ENCODE measurements around the gene KNSTRN. TPM values are rescaled to one million over a fixed set of nuclear protein-coding genes. Genes with fewer than 3 reads are reported as not detected.

Gene KNSTRN
- total RNA-seq, 2 donors from 2014 or later: 48.5 to 65.9 TPM

DNA sequence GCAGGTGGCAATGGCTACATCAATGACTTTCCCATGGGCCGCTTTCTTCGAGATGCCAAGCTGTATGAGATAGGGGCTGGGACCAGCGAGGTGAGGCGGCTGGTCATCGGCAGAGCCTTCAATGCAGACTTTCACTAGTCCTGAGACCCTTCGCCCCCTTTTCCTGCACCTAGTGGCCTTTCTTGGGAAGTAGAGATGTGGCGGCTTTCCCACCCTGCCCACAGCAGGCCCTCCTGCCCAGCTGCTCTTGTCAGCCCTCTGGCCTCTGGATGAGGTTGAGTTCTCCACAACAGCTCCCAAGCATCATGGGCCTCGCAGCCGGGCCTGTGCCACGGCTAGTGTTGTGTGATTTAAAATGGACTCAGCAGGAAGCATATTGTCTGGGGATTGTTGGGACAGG lies 35.6 kb downstream of the KNSTRN start:
- H3K27me3 Mint-ChIP-seq: no peaks in the 10 kb centered on the region

DNA sequence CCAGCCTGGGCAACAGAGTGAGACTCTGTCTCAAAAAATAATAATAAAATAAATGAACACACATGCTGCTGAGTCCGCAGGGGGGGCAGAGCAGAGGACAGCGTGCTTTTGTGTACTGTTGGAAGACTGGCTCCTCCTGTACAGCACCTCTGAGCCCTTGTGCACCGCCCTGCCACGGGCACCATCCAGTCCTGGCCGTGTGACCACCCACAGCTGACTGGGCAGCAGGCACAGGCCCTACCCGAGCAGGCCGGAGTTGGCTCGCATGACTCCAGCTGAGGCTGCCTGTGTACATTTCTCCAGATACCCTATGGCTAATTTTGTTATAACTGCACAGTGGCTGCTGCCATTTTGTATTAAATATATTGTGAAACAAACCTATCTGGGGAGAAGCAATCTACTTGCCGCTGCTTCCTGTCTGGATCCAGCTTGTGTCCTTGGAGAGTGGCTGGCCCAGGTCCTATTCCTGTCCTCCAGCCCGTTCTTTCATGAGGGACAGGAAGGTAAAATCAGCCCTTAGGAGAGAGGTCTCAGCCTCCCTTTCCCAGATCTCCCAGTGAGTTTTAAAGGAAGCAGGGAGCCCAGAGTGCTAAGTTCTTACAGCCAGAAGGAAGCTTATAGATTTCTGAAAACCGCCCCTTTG lies 37.7 kb downstream of the KNSTRN start:
- H3K36me3 Mint-ChIP-seq (ENCODE audit: low read depth): peaks cover 24% of the 10 kb centered on the region
- H3K9me3 Mint-ChIP-seq: no peaks in the 10 kb centered on the region
- no peak overlapping the region for H3K4me3 Mint-ChIP-seq
- H3K27me3 Mint-ChIP-seq: no peaks in the 10 kb centered on the region
- H3K27ac Mint-ChIP-seq: no peak overlapping the region
- no peaks in the 10 kb centered on the region for H3K4me1 Mint-ChIP-seq
- no peak for ATAC-seq (replicated peaks)

More for the DNA sequence above, 35.6 kb downstream of the KNSTRN start:
- H3K9me3 Mint-ChIP-seq: no peaks in the 10 kb centered on the region
- no peak for ATAC-seq (replicated peaks)
- H3K4me1 Mint-ChIP-seq: no peaks in the 10 kb centered on the region
- H3K27ac Mint-ChIP-seq: no peak overlapping the region
- H3K36me3 Mint-ChIP-seq (ENCODE audit: low read depth): peaks cover 44% of the 10 kb centered on the region
- no peak overlapping the region for H3K4me3 Mint-ChIP-seq

DNA sequence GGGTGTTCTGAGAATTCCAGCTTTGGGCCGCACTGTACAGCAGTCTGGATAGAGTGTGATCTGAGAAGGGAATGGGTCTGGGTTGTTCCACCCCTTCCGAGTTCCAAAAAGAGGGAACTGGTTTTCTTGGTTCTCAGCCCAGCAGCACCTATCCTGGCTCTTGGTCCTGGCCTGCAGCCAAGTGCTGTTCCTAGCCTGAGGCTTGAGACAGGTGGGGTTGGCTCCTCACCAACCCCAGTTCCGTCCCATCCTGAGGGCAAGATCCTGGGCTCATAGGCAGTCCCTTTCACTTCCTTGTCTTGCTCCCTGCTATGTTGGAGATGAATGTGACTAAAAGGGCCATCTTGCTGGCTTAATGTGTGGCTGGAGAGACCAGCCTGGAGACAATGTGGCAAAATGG lies 38.3 kb downstream of the KNSTRN start:
- Mint-ChIP-seq H3K27me3 (no peaks in the 10 kb centered on the region), H3K4me3 (no peak overlapping the region), H3K4me1 (no peaks in the 10 kb centered on the region), H3K36me3 (ENCODE audit: low read depth) (peaks cover 18% of the 10 kb centered on the region), H3K9me3 (no peaks in the 10 kb centered on the region), H3K27ac (no peak overlapping the region)
- no peak for ATAC-seq (replicated peaks)

GRCh38 chr15:40421246-40422157 lies 39.0 kb downstream of the KNSTRN start:
- H3K4me3 Mint-ChIP-seq: no peak overlapping the region
- no peaks in the 10 kb centered on the region for H3K9me3 Mint-ChIP-seq
- no peak overlapping the region for H3K27ac Mint-ChIP-seq
- H3K27me3 Mint-ChIP-seq: no peaks in the 10 kb centered on the region
- H3K4me1 Mint-ChIP-seq: no peaks in the 10 kb centered on the region
- H3K36me3 Mint-ChIP-seq (ENCODE audit: low read depth): peaks cover 14% of the 10 kb centered on the region
- peak; percentile 98 for ATAC-seq (replicated peaks)

- no peak overlapping the region for H3K4me3 Mint-ChIP-seq
- H3K9me3 Mint-ChIP-seq: no peaks in the 10 kb centered on the region
- H3K27me3 Mint-ChIP-seq: no peaks in the 10 kb centered on the region
- no peak for ATAC-seq (replicated peaks)
- no peaks in the 10 kb centered on the region for H3K36me3 Mint-ChIP-seq (ENCODE audit: low read depth)
- no peaks in the 10 kb centered on the region for H3K4me1 Mint-ChIP-seq
- H3K27ac Mint-ChIP-seq: no peak overlapping the region
Measured at GRCh38 chr15:40424483-40425115, 42.1 kb downstream of the KNSTRN start.

- H3K36me3 Mint-ChIP-seq (ENCODE audit: low read depth): no peaks in the 10 kb centered on the region
- no peak overlapping the region for H3K4me3 Mint-ChIP-seq
- H3K9me3 Mint-ChIP-seq: no peaks in the 10 kb centered on the region
- H3K27ac Mint-ChIP-seq: no peak overlapping the region
- ATAC-seq (replicated peaks): no peak
- H3K27me3 Mint-ChIP-seq: no peaks in the 10 kb centered on the region
- H3K4me1 Mint-ChIP-seq: no peaks in the 10 kb centered on the region
Measured at GRCh38 chr15:40425681-40426080, 43.2 kb downstream of the KNSTRN start.

DNA sequence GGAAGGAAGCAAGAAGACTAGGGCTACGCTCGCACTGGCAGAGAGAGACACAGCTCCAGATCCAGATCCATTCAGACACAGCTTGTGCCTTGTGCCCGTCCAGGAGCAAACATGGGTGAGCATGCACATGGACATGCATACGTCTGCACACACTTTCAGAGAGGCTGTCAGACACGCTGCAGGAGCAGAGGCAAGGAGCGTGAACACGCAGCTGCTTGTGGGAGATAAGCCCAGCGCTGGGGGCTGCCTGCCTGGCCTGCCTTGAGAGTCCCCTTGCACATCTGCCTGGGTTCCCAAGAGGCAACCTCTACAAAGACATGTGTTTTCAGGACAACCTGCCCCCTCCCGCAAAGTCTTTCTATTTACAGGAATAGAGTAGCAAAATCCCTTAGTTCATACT lies 44.7 kb downstream of the KNSTRN start:
- no peak overlapping the region for H3K4me3 Mint-ChIP-seq
- no peaks in the 10 kb centered on the region for H3K9me3 Mint-ChIP-seq
- H3K27me3 Mint-ChIP-seq: no peaks in the 10 kb centered on the region
- no peak overlapping the region for H3K27ac Mint-ChIP-seq
- no peaks in the 10 kb centered on the region for H3K36me3 Mint-ChIP-seq (ENCODE audit: low read depth)
- H3K4me1 Mint-ChIP-seq: no peaks in the 10 kb centered on the region
- ATAC-seq (replicated peaks): no peak

- H3K9me3 Mint-ChIP-seq: no peaks in the 10 kb centered on the region
- no peaks in the 10 kb centered on the region for H3K27me3 Mint-ChIP-seq
- no peaks in the 10 kb centered on the region for H3K36me3 Mint-ChIP-seq (ENCODE audit: low read depth)
- no peak overlapping the region for H3K4me3 Mint-ChIP-seq
- no peaks in the 10 kb centered on the region for H3K4me1 Mint-ChIP-seq
- H3K27ac Mint-ChIP-seq: no peak overlapping the region
- ATAC-seq (replicated peaks): no peak
Measured at GRCh38 chr15:40428185-40428584, 45.7 kb downstream of the KNSTRN start.

DNA sequence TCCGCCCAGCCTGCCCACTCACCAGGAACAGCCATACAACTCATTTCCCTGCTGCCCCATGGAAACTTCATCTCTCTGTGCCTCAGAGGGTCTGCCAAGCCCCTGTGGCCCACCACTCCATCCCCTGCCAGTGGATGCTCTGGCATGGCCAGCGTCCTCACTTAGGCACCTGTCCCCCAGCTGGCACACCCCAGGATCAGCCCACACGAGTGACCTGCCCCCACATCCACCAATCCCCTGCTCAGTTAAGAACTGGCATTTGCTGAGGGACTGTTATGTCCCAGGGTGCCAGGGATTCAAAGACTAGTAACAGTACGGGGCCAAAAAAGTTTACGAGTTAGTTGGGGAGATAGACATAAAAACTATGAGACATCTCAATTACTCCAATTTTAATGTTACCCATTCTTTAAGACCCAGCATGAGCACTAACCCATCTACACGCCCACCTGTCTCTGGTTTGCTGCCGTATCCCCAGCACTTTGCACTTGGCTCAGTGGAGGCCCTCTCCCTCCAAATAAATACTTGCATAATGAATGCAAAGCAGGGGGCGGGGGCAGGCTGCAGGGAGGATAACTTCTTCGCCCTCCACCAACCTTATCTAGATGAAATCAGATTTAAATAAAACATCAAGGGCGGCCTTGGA lies 46.7 kb downstream of the KNSTRN start:
- Mint-ChIP-seq H3K4me3 (no peak overlapping the region), H3K4me1 (no peaks in the 10 kb centered on the region), H3K27me3 (no peaks in the 10 kb centered on the region), H3K27ac (no peak overlapping the region), H3K36me3 (ENCODE audit: low read depth) (no peaks in the 10 kb centered on the region), H3K9me3 (no peaks in the 10 kb centered on the region)
- ATAC-seq (replicated peaks): no peak

DNA sequence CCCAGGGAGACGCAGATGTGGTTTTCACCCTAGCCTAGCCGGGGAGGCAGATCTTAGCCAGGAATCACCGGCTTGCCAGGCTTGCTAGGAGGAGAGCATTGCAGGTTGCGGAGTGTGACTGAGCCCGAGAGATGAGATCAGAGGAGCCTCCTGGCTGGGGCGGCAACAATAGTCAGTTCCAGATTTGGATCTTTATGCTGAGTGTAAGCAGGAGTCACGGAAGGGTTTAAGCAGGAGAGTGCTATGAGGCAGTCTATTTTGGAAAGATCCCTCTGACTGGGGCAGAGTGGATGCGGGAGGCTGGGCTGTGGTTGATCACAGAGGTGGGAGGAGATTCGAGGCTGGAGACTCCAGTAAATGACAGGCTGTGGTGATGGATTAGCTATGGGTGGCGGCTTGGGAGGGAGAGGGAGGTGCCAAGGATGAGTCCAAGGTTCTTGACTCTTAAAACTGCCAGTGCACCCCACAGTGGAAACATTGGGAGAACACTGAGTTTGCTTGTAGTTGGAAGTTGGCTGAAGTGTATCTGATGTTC lies 47.8 kb downstream of the KNSTRN start:
- H3K4me3 Mint-ChIP-seq: no peak overlapping the region
- H3K27ac Mint-ChIP-seq: peak overlapping the region; percentile 49
- no peaks in the 10 kb centered on the region for H3K9me3 Mint-ChIP-seq
- H3K36me3 Mint-ChIP-seq (ENCODE audit: low read depth): no peaks in the 10 kb centered on the region
- no peaks in the 10 kb centered on the region for H3K4me1 Mint-ChIP-seq
- H3K27me3 Mint-ChIP-seq: no peaks in the 10 kb centered on the region
- no peak for ATAC-seq (replicated peaks)

- H3K9me3 Mint-ChIP-seq: no peaks in the 10 kb centered on the region
- peak overlapping the region; percentile 52 for H3K4me3 Mint-ChIP-seq
- peaks cover 5% of the 10 kb centered on the region for H3K36me3 Mint-ChIP-seq (ENCODE audit: low read depth)
- peaks cover 20% of the 10 kb centered on the region for H3K27me3 Mint-ChIP-seq
- H3K27ac Mint-ChIP-seq: no peak overlapping the region
- H3K4me1 Mint-ChIP-seq: peaks cover 10% of the 10 kb centered on the region
- ATAC-seq (replicated peaks): no peak
Measured at GRCh38 chr15:40435023-40435709, 52.6 kb downstream of the KNSTRN start.

GRCh38 chr15:40435710-40436089 lies 53.2 kb downstream of the KNSTRN start:
- ATAC-seq (replicated peaks): no peak
- H3K36me3 Mint-ChIP-seq (ENCODE audit: low read depth): peaks cover 7% of the 10 kb centered on the region
- no peaks in the 10 kb centered on the region for H3K9me3 Mint-ChIP-seq
- H3K4me3 Mint-ChIP-seq: peak overlapping the region; percentile 52
- peaks cover 20% of the 10 kb centered on the region for H3K27me3 Mint-ChIP-seq
- H3K4me1 Mint-ChIP-seq: peaks cover 11% of the 10 kb centered on the region
- H3K27ac Mint-ChIP-seq: no peak overlapping the region

- Mint-ChIP-seq H3K36me3 (ENCODE audit: low read depth) (peaks cover 7% of the 10 kb centered on the region), H3K4me3 (peak overlapping the region; percentile 52), H3K9me3 (no peaks in the 10 kb centered on the region), H3K27me3 (peaks cover 20% of the 10 kb centered on the region), H3K4me1 (peaks cover 11% of the 10 kb centered on the region), H3K27ac (no peak overlapping the region)
- ATAC-seq (replicated peaks): no peak
Measured at GRCh38 chr15:40436116-40436891, 53.8 kb downstream of the KNSTRN start.
